HG02943 (cell line): Measurements from ENCODE around the gene BAX.

Experiments used
- ATAC-seq: cut with Tn5 transposase; IDR thresholded peaks from one replicate; pipeline ENCODE4 v1.9.1; 2021; ENCODE audit warnings: mild to moderate bottlenecking, low read depth, moderate library complexity; ENCODE audit not compliant: unreplicated experiment

The BAX gene

GRCh38 chr19:48977061-48977460, 22.4 kb downstream of the BAX start:
- ATAC-seq: no peak

- no peak for ATAC-seq
These were observed 27.6 kb downstream of the BAX start for GRCh38 chr19:48982280-48982679.

- ATAC-seq: no peak
These were observed 31.0 kb downstream of the BAX start for GRCh38 chr19:48985711-48986110.

GRCh38 chr19:48986211-48986610, 31.5 kb downstream of the BAX start:
- no peak for ATAC-seq

- no peak for ATAC-seq
These were observed 32.6 kb downstream of the BAX start for GRCh38 chr19:48987323-48987722.

- no peak for ATAC-seq
These were observed 33.6 kb downstream of the BAX start for GRCh38 chr19:48988286-48988685.

- no peak for ATAC-seq
These were observed 34.2 kb downstream of the BAX start for GRCh38 chr19:48988860-48989259.

- ATAC-seq: no peak
These were observed 35.1 kb downstream of the BAX start for GRCh38 chr19:48989701-48990291.

GRCh38 chr19:48990400-48990799, 35.7 kb downstream of the BAX start:
- no peak for ATAC-seq

- no peak for ATAC-seq
These were observed 36.4 kb downstream of the BAX start for GRCh38 chr19:48991011-48991609.

GRCh38 chr19:48991873-48992580, 37.4 kb downstream of the BAX start:
- no peak for ATAC-seq

GRCh38 chr19:48992581-48993174, 38.0 kb downstream of the BAX start:
- peak; percentile 6 for ATAC-seq

- ATAC-seq: peak; percentile 82
These were observed 38.7 kb downstream of the BAX start, which contains the start of the genes GYS1 and RUVBL2 for GRCh38 chr19:48993175-48994034. Gene GYS1 (minus strand): TSS chr19:48993309. CDS start chr19:48993112, 197 bp downstream. Gene RUVBL2 (plus strand): TSS chr19:48993887. CDS start chr19:48993912, 25 bp downstream.

- ATAC-seq: no peak
These were observed 39.3 kb downstream of the BAX start for GRCh38 chr19:48994035-48994386.

- ATAC-seq: no peak
These were observed 43.3 kb downstream of the BAX start for GRCh38 chr19:48997972-48998371.

GRCh38 chr19:48999481-49000325, 45.0 kb downstream of the BAX start:
- ATAC-seq: no peak

- ATAC-seq: no peak
These were observed 49.5 kb downstream of the BAX start for GRCh38 chr19:49004133-49004532.

- ATAC-seq: no peak
These were observed 50.4 kb downstream of the BAX start for GRCh38 chr19:49004964-49005614.

- ATAC-seq: no peak
These were observed 52.2 kb downstream of the BAX start for GRCh38 chr19:49006905-49007304.
